Measurements from ENCODE around the gene CCDC80.

DNA sequence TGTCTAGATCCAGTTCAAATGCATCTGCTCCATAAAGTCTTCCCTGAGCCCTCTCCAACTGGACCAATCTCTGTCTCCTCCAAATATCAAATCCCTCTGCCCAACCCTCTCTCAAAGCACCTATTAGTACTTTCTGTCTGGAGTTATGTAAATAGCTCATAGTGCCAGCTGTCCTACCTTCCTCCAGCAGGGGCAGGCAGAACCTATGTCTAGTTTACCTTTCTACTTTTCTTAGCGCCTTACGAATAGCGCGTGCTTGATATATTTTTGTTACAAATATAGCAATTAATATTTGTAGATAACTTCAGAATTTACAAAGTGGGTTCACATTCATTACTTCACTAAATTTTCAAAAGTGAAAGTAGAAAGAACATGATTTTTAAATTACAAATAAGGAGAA lies 14.0 kb upstream of the CCDC80 start:
- TF ChIP-seq, protein P1, sequence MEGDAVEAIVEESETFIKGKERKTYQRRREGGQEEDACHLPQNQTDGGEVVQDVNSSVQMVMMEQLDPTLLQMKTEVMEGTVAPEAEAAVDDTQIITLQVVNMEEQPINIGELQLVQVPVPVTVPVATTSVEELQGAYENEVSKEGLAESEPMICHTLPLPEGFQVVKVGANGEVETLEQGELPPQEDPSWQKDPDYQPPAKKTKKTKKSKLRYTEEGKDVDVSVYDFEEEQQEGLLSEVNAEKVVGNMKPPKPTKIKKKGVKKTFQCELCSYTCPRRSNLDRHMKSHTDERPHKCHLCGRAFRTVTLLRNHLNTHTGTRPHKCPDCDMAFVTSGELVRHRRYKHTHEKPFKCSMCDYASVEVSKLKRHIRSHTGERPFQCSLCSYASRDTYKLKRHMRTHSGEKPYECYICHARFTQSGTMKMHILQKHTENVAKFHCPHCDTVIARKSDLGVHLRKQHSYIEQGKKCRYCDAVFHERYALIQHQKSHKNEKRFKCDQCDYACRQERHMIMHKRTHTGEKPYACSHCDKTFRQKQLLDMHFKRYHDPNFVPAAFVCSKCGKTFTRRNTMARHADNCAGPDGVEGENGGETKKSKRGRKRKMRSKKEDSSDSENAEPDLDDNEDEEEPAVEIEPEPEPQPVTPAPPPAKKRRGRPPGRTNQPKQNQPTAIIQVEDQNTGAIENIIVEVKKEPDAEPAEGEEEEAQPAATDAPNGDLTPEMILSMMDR (IDR thresholded peaks at IDR 0.05), result no peak
- TF ChIP-seq POLR2A (IDR thresholded peaks at IDR 0.05), result no peak

All from lower leg skin (tissue), 3 donors.